ENCODE data around the gene TUBA1B. TPM values are rescaled to one million over a fixed set of nuclear protein-coding genes. Genes with fewer than 3 reads are reported as not detected.
"Not testable (repeated sequence)": the region's sequence is repeated elsewhere in the genome, so short reads cannot be mapped to it uniquely, and the experiment has no call there.

Gene TUBA1B
- total RNA-seq, 1 donor from 2014 or later = 739 TPM

DNA sequence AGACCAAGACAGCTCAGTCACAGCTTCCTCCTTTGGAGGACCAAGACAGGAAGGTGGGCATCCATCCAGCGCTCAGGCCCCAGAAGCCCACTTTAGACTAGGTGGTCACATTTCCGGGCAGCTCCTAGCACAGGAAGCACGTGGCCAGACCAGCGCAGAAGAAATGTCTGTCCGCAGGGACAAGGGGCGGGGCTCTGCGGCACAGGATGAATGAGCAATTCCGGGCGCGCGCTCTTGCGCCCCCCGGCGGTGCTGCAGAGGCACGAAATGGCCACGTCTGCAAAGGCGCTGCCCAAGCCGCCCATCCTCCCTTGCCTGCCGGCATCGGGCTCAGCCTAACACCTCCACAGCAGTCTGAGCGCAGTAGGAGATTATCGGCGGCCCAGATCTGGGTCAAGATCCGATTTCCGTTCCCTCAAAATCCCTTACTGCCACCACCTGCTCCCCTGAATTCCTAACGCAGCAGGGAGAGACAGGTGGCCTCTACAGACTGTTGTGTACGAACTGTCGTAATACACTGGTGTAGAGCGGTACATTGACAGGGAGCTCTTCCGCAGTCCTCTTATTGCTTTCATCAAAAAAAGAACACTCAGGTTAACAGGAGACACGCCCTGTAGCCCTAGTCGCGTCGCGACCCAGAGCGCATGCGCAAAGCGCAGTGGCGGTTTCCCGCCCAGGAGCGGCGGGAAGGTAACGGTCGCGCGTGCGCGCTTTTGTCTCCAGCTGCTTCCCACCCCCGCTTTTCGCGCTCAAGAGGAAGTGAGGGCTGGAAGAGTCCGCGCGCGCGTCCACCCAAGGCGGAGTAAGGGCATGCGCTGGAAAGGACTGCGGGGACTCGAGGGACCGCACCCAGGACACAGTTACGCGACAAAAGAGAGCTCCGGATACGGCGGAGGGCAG is 794 bp downstream of the TUBA1B start:
- DNase-seq (ENCODE audit: low read depth) = peak; percentile 72
- Histone ChIP-seq H3K4me3 (ENCODE audit: low read depth, low read length) (peak overlapping the region; percentile 88), H3K36me3 (ENCODE audit: control insufficient read depth, insufficient read depth, low read length) (peaks cover 3% of the 10 kb centered on the region), H3K27me3 (ENCODE audit: control insufficient read depth, insufficient read depth, low read length) (no peaks in the 10 kb centered on the region)
- TF ChIP-seq CTCF (IDR thresholded peaks at IDR 0.05; ENCODE audit: insufficient read depth, low read length, poor library complexity, severe bottlenecking) = peak; percentile 95

DNA sequence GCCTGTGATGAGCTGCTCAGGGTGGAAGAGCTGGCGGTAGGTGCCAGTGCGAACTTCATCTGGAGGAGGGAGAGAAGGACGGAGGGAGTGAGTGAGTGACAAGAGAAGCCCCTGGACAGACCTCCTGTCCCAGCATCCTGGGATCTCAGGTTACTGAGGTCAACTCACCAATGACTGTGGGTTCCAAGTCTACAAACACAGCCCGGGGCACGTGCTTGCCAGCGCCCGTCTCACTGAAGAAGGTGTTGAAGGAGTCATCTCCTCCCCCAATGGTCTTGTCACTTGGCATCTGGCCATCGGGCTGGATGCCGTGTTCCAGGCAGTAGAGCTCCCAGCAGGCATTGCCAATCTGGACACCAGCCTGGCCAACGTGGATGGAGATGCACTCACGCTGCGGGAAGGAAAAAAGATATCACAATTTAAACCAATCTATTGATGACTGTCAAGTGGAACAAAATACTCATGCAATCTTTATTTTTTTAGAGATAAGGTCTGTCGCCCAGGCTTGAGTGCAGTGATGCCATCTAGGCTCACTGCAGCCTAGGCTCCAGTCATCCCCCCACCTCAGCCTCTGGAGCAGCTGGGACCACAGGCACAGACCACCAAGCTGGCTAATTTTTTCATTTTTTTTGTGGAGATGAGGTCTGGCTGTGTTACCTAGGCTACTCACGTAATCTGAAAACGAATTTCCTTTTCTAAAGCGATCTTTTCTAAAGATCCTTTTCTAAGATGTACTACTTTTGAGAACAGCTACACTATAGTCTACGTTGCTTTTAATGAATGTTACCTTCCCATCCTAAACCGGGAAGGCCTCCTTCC is 1.7 kb downstream of the TUBA1B start:
- Histone ChIP-seq H3K4me3 (ENCODE audit: low read depth, low read length) (peak overlapping the region; percentile 88), H3K36me3 (ENCODE audit: control insufficient read depth, insufficient read depth, low read length) (peaks cover 3% of the 10 kb centered on the region), H3K27me3 (ENCODE audit: control insufficient read depth, insufficient read depth, low read length) (no peaks in the 10 kb centered on the region)
- DNase-seq (ENCODE audit: low read depth) = no peak
- TF ChIP-seq CTCF (IDR thresholded peaks at IDR 0.05; ENCODE audit: insufficient read depth, low read length, poor library complexity, severe bottlenecking) = no peak

DNA sequence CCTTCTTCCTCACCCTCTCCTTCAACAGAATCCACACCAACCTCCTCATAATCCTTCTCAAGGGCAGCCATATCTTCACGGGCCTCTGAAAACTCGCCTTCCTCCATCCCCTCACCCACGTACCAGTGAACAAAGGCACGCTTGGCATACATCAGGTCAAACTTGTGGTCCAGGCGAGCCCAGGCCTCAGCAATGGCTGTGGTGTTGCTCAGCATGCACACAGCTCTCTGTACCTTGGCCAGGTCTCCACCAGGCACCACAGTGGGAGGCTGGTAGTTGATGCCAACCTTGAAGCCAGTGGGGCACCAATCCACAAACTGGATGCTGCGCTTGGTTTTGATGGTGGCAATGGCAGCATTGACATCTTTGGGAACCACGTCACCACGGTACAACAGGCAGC is 3.2 kb downstream of the TUBA1B start:
- DNase-seq (ENCODE audit: low read depth); H3K36me3 ChIP-seq (ENCODE audit: control insufficient read depth, insufficient read depth, low read length); H3K4me3 ChIP-seq (ENCODE audit: low read depth, low read length); H3K27me3 ChIP-seq (ENCODE audit: control insufficient read depth, insufficient read depth, low read length): not testable (repeated sequence)

DNA sequence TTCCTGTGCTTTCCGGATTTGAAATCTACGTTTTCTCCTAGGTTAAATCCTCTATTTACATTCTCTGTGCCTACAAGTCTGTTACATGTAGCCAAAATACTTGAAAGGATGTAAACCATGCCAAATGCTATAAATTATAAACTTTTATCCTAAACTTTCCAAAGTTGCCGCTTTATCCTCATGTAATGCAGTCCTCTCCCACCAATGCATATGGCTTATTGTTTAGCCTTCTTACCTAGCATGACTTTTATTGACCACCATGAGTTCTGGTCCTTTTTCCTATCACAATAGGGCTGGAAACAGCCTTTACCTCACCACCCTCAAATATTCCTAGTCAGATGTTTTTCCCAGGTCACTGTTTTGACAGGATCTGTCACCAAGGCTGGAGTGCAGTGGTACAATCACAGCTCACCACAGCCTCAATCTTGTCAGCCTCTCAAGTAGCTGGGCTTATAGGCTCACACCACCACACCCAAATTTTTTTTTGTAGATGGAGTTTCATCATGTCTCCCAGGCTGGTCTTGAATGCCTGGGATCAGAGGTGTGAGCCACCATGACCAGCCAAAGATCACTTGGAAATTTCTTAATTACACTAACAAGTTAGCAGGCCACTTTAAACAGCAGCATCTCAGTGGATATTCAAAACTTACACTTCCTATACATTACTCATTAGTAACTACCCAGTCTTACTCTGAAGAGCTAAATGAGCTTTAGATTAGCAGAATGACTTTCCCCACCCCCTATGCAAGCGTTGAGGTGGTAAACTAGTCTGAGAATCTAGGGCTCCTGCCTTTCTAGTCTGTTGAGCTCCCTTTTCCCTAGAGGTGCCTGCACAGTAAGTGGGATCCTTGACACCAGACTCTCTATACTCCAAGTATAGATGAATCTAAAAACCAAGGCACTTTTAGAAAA is 4.1 kb downstream of the TUBA1B start:
- TF ChIP-seq CTCF (IDR thresholded peaks at IDR 0.05; ENCODE audit: insufficient read depth, low read length, poor library complexity, severe bottlenecking) = no peak
- no peak for DNase-seq (ENCODE audit: low read depth)
- no peaks in the 10 kb centered on the region for H3K27me3 ChIP-seq (ENCODE audit: control insufficient read depth, insufficient read depth, low read length)
- no peak overlapping the region for H3K4me3 ChIP-seq (ENCODE audit: low read depth, low read length)
- peaks cover 3% of the 10 kb centered on the region for H3K36me3 ChIP-seq (ENCODE audit: control insufficient read depth, insufficient read depth, low read length)

DNA sequence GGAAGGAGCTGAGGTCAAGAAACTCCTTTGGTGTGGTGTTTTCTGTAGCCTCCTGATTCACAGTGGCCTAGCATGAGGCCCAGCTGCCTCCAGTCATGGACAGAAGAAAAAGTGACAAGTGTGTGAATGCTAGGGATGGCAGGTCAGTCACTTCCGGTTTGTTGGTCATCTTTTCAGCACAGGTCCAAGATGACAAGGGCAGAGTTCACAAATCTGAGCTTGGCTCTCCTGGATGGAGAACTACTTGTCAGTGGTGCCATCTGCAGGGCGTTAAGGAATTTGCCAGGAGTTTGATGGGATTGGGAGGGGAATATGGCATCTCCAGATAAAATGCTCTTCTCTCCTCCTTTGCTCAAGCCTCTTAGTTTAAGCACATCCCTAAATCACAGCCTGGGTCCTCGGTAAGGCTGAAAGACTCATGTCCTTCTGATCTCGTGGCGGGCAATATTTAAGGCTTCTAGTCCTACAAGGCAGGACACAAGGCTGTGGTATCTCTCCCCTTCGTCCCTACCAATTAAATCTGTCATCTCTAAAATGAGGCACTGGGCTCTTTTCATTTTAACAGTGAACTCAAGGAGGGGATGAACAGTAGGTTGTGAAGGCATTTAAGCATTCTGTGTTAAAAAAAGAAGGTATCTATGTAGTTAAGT is 10.0 kb downstream of the TUBA1B start:
- no peak for DNase-seq (ENCODE audit: low read depth)
- Histone ChIP-seq H3K27me3 (ENCODE audit: control insufficient read depth, insufficient read depth, low read length) (no peaks in the 10 kb centered on the region), H3K36me3 (ENCODE audit: control insufficient read depth, insufficient read depth, low read length) (no peaks in the 10 kb centered on the region), H3K4me3 (ENCODE audit: low read depth, low read length) (no peak overlapping the region)
- peak; percentile 65 for TF ChIP-seq CTCF (IDR thresholded peaks at IDR 0.05; ENCODE audit: insufficient read depth, low read length, poor library complexity, severe bottlenecking)

Measured in kidney epithelial cell (primary cell).